ENCODE measurements around the gene RCC2. TPM values are rescaled to one million over a fixed set of nuclear protein-coding genes. Genes with fewer than 3 reads are reported as not detected.

Gene RCC2
- total RNA-seq, 4 donors from 2014 or later: 62.6 to 78.5 (median 71.3) TPM

- no peak for DNase-seq (ENCODE audit: low spot score in 2 of 2)
- TF ChIP-seq CTCF (IDR thresholded peaks at IDR 0.05) (no peak), POLR2A (IDR thresholded peaks at IDR 0.05) (no peak)
- WGBS, 2 donors: 35 to 41% methylated on average over 18 of the region's 18 CpGs
- intact Hi-C loops (cut with DNase I; ENCODE audit: low total_unique reads): no loop called here
- H3K4me3 ChIP-seq (ENCODE audit: low read depth, poor library complexity, severe bottlenecking): no peak overlapping the region
Measured at GRCh38 chr1:17440074-17440826, 773 bp upstream of the RCC2 start.

- 0 to 1% methylated on average over 33 to 63 of the region's 78 CpGs for WGBS, 2 donors
- peak in 1 of 2 donors; percentile 90 for DNase-seq (ENCODE audit: low spot score in 2 of 2)
- intact Hi-C loops (cut with DNase I; ENCODE audit: low total_unique reads): no loop called here
- peak overlapping the region; percentile 64 for H3K4me3 ChIP-seq (ENCODE audit: low read depth, poor library complexity, severe bottlenecking)
- TF ChIP-seq CTCF (IDR thresholded peaks at IDR 0.05): no peak
- no peak for TF ChIP-seq POLR2A (IDR thresholded peaks at IDR 0.05)
Measured at GRCh38 chr1:17438318-17439249, 893 bp downstream of the RCC2 start.

- WGBS, 2 donors: 0 to 1% methylated on average over 18 to 46 of the region's 115 CpGs
- no peak for DNase-seq (ENCODE audit: low spot score in 2 of 2)
- peak overlapping the region; percentile 64 for H3K4me3 ChIP-seq (ENCODE audit: low read depth, poor library complexity, severe bottlenecking)
- intact Hi-C loops (cut with DNase I; ENCODE audit: low total_unique reads): no loop called here
- no peak for TF ChIP-seq CTCF (IDR thresholded peaks at IDR 0.05)
- no peak for TF ChIP-seq POLR2A (IDR thresholded peaks at IDR 0.05)
Measured at GRCh38 chr1:17437580-17438317, 1.7 kb downstream of the RCC2 start.

GRCh38 chr1:17437260-17437579, 2.3 kb downstream of the RCC2 start:
- TF ChIP-seq CTCF (IDR thresholded peaks at IDR 0.05) (no peak), POLR2A (IDR thresholded peaks at IDR 0.05) (no peak)
- H3K4me3 ChIP-seq (ENCODE audit: low read depth, poor library complexity, severe bottlenecking): peak overlapping the region; percentile 30
- 1 to 2% methylated on average over 6 to 9 of the region's 9 CpGs for WGBS, 2 donors
- no peak for DNase-seq (ENCODE audit: low spot score in 2 of 2)
- intact Hi-C loops (cut with DNase I; ENCODE audit: low total_unique reads): no loop called here

- no peak overlapping the region for H3K4me3 ChIP-seq (ENCODE audit: low read depth, poor library complexity, severe bottlenecking)
- no peak for DNase-seq (ENCODE audit: low spot score in 2 of 2)
- intact Hi-C loops (cut with DNase I; ENCODE audit: low total_unique reads): no loop called here
- no peak for TF ChIP-seq CTCF (IDR thresholded peaks at IDR 0.05)
- WGBS, 2 donors: 40 to 43% methylated on average over 13 of the region's 13 CpGs
Measured at GRCh38 chr1:17436380-17437174, 2.9 kb downstream of the RCC2 start.

Data from lower leg skin (tissue), 4 donors.